Stimulated activated CD8-positive, alpha-beta memory T cell treated with anti-CD3 and anti-CD28 coated beads, Interleukin-15, amount 100 ng/mL, for 1 hour (primary cell): ENCODE data around the gene TOX3.

ENCODE experiments used
- DNase-seq: peaks from one replicate; pipeline ENCODE4 v3.0.0-alpha.2; 2020; ENCODE audit warnings: low read depth

The TOX3 gene

DNA sequence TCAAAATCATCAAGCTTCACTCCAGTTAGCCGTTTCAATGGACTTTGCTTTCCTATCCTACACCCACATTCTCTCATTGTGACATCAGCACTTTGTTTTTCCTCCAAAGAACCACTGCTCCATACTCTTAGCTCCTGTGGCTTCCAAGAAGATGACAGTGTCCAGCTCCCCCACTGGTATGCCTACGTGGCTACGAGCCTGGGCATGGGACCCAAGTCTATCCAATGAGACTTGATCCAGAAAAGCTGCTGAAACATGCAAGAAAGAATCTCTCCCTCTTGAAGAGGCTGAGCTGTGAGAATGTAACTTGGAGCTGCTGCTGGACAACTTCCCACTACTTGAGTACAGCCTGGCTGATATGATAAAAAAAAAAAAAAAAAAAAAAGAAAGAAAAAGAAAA, 9.4 kb downstream of the TOX3 start:
- no peak for DNase-seq

DNA sequence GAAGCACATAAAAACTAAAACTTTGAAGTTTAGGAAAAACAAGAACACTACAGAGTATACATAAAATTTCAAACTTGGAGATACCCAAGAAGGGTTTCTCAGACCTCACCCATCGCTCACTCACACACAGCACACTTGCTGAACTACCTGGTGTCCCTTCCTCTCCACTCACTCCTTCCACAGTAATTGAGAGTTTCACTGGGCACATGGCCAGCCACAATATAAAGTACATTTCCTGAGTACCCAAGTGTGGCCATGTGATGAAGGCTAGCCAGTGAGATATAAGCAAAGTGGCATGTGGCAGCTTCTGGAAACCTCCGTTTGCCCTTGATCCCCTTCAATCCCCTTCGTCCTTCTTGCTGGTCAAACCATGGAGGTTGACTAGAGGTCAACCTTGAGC, 11.9 kb downstream of the TOX3 start:
- no peak for DNase-seq

DNA sequence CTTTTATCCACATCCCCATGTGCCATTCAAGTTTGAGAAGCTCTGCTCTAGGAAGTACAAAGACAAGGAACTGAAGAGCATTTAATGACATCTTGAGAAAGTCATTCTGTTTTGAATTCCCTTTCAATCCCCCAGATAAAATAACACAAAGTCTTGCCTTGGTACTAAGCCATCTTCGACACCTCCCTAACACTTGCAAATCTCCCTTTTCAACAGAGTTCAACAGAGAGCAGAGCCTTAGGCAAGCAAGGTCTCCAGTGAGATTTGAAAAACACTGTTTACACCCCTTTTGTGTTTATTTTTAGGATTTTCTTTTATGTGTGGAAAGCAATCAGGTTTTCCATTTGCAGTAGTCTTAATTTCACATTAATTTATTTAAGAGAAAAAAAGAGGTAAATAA, 13.6 kb downstream of the TOX3 start:
- no peak for DNase-seq

DNA sequence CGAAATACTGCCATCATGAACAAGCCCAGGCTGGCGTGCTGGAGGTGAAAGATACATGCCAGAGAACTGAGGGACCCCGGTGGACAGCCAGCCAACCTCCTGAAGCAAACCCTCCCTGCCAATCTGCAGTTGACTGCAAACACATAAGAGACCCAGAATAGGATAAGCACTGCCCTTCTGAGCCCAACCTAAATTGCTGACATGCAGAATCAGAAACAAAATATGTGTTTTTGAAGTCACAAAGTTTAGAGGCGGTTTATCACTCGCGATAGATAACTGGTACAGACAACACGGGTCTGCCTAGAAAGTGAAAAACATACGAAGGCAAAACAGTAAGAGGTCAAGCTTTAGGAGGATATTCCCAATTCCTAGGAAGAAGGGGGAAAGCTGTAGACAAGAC, 14.6 kb downstream of the TOX3 start:
- DNase-seq, result no peak

DNA sequence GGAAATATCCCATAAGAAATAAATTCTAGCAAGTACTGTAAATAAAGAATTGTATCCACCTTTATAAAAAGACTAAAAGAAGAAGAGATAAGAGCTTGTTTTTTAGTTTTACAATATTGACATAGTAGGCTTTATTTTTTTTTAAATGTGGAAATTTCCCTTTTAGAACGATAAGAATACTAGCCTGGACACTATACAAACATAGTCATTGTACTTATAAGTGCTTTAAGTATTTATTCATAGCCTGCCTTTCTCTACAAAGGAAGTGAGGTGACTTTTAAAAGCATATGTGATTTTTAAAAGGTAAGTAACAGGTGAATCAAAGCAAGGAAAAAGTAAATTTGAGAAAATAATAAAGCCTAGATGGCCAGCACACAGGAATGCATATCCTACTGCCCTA, 17.7 kb downstream of the TOX3 start:
- no peak for DNase-seq

DNA sequence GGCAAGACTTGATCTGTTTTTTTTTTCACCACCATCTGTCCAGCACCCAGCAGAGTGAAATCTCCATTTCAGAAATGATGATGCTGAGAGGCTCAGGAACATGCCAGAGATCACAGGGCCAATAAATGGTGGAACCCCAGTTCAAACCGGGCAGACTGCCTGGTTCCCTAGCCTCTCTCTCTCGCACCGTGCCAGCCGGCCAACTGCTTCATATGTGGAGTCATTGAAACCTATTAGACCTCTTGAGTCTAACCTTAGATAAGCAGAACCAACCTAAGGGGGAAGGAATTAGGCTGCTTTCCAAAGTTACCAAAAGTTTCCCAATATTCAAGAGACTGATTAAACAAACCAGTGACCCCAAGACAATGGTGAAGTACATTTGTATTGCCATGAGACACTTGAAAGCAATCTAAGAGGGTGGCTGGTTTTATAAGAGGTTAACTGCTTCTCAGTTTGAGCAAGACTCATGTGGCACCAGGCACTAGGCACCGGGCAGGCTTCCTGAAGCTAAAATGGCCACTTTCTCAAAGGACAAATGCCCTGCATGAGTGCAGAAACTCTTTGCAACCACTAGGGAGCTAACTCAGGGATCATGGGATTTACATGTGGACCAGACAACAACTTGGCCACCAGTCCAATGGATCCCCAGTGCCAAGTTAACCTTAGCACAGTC, 18.4 kb downstream of the TOX3 start:
- no peak for DNase-seq

DNA sequence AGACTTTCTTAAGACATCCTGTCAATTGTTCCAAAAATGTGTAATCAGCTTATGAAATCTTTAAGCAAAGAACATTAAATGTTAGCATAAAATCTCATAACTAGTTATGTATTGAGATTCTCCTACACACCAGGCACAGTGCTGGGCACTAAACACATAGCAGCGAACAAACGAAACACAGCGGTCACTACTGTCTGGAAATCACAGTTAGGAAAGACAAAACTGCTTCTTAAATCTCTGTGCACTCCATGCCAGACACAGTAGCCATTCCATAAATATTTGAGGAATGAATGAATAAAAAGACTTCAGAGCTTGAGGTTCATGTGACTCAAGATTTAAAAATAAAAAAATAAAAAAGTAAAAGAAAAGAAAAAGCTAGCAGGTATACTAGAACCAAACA, 20.1 kb downstream of the TOX3 start:
- no peak for DNase-seq

DNA sequence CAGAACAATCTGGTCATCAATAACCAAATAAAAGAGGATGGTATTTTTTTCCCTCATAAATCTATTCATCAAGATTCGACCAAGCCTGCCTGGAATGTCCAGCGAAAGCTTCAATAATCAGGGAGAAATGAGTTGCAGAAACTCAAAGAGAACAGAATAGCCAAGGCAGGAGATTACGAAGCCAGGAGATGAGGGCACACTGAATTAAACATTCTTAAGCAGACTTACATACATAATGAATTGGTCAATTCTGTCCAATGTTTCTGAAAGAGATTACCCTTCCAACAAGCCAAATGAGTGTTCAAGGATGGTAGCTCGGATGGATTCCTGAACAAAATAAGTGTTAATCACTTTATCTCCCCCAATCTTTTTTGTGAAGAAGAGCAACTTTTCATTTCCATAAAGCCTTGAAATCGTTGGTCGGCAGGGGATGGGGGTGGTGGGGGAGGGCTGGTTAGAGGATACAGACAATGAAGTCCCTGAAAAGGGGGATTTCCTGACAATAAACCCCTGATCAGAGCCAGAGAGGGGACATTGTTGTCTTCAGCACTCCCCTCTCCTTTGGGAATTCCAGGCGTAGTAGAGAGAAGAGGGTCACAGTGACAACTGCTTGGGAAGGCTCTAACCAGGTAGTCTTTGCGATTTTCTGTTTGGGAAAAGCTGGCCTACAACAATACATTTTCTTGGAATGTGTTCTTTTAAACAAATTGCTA, 20.7 kb downstream of the TOX3 start:
- DNase-seq, result no peak

DNA sequence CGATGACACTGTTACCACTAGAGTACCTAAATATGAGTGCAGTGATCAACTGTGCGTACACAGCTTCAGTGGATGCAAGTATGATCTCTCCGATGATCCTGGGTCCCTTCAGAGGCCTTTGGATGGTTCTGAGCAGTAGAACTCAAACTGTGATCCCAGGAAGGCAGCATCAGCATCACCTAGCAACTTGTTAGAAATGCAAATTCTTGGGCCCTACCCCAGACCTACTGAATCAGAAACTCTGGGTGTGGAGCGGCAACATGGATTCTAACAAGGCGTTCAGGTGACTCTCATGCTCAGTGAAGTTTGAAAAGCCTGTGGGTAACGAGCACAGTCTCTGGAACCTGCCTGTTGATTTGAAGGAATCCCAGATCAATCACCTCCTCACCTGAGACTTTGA, 25.4 kb downstream of the TOX3 start:
- DNase-seq, result no peak

DNA sequence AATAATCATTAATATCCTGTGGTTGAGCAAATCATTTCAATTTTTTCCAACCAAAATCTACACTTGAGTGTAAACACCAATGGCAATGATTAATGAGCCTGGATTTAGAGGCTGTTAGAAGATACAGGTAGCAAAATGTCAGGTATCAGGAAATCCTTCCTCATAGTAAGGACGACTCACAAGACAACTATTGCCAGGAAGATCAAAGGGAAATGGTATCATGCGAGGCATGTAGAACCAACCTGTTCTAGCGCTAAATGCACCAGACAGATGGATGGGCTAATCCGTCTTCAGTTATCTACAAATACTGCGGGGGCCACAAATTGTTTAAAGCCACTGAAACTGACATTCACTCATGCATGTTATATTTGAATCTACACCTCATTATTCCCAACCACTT, 28.1 kb downstream of the TOX3 start:
- no peak for DNase-seq

DNA sequence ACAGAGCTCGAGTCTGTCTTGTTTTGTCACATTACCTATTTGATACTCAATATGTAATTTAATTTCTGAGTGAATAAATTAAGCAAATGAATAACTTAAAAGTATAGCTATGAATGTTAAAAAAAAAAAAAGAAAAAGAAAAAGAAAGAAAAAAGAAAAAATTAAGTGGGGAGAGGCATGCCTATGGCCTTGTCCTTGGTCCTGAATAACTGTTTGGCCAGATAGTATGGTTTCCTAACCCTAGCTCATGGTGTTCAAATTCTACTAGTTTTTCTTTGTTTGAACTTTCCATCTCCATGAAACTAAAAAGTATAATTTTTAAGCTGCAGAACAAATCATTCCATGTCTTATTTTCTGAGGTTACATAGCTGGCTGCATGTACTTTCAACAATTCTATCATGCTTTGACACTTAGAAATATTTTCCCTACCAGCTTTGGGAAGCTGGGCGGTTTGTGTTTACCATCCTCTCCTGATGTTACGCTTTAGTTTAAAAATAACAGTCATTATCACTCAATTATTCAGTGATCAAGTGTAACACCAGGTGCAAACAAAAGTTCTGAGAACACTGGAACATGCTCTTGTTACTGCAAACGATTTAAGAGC, 31.8 kb downstream of the TOX3 start:
- no peak for DNase-seq

DNA sequence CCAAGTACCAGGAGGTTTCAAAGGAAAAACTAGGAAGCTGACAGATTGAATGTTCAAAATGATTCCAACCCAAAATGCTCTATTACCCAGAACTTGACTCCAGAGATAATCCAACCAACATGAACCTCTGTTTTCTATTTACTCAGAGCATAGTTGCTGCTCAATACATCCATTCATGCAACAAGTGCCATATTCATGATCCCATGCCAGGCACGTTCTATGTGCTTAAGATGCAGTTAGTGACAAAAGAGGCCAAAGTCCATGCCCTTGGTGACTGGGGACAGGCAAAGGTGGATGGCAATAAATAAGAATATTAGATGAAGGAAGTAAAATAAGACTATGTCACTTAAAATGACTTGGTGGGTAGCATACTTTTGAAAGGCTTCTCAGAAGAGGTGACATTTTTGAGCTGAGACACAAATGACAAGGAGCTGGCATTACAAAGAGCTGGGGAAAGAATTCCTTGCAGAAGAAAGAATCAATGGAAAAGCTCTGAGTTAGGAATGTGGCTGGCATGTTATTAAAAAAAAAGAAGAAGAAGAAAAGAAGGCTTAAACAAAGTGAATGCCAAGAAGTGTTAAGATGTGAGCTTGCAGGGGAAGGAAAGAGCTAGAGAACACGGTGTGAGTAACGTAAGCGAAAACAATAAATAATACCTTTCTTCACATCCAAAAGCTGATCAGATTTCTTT, 34.5 kb downstream of the TOX3 start:
- DNase-seq, result no peak

DNA sequence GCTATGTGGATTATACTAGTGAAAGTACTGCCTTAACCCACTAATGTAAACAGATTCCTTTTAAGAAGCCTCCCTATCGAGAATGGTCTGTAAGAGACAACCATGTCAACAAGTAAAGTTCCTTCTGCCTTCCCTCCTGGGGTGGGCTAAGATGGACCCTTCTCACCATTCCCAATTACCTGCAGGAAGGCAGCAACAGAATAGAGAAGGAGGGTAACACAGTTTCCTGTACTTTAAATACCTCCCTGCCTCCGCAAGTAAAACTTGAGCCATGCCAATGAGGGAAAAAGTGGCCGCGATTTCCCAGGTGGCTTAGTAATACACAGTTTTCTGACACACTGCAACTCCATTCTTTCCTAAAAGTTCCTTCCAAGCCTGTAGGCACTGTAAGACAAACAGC, 45.2 kb downstream of the TOX3 start:
- no peak for DNase-seq

DNA sequence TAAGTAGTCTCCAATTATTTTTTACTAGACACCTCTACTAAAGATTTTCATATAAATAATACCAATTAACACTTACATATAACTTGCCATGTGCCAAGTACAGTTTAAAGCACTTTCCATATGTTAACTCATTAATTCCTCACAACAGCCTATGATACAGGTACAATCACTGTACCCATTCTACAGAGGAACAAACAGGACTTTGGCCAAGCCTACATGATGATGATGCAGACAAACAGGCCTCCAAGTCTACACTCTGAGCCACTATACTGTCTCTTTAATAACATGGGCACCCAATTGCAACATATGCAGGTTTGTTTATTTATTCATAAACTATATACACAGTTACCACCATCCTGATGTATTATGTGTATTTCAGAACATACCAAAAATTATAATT, 46.0 kb downstream of the TOX3 start:
- DNase-seq, result no peak

DNA sequence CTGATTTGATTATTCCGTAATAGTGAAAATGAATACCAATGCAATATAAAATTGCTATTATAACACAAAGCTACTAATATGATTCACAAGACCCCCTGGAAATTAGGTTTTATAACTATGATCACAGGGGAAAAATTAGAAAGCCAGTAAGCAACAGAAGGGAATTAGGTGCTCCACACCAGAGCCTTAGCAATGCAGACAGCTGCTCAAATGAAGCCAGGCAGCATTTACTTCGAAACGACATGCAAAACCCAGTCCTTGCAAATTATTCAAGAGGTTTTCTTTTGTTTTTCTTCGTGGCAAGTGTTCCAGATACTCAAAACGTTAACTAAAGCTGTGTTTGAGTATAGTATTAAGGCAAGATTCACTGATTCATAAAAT, 47.9 kb downstream of the TOX3 start:
- no peak for DNase-seq

DNA sequence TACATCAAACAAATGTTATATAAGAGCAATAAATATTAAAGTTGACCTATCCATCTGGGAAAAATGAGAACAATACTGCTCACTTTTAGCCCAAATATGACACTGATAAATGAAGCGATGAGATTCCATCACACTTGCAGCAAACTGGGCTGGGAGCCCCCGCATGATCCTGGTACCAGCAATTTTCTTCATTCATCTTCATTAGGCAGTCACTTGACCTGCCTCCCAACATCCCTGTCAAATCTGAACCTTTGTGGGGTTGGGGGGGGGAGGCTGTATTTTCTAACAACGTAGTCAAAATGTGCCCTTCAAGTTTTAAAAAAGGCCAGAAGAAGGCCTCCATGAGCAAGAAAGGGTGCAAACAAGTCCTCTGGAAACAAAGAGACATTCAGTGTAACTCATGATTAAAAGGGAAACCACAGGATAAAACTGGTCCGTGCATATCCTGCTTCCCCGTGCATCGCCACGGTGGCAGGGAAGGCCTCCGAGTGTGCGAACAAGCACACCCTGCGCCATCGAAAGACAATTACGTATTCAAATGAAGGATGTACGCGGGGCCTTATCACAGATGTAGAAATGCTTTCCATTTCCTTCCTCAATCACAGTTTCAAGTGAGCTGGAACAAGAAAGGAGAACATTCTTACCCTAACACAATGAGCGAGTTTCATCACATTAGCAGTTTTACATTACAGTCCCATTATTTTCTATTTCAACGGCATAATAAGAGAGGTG, 48.4 kb downstream of the TOX3 start:
- DNase-seq, result no peak

DNA sequence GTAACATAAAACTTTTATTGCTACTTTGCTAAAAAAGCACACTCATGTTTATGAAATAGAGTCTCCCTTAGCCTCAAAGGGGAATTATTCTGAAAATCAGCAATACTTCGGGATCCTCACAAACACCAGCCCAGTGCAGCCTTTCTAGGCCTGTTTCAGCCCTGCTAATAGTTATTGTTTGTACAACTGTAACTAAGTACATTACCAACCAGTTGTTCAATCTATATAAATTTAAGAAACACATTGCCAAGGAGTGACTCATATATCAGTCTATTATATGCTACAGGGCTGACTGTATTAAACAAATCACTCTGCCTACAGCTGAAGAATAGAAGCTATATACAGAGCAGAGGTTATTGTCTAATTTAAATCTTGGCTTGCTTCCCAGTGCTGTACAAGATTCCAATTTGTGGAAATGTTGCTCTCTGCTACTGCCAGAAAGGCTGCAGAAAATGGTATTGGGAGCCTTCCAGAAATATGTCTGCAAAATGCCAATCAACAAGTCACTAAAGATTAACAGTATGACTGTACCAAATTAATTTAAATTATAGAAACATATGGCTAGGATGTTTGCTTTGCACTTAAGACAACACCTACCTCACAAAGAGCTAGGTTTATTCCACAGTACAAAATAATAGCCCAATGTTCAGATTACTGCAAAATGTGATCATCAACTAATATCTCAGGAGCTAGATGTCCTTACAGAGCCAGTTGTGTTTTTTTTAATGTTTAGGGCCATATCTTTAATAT, 49.7 kb downstream of the TOX3 start:
- no peak for DNase-seq

DNA sequence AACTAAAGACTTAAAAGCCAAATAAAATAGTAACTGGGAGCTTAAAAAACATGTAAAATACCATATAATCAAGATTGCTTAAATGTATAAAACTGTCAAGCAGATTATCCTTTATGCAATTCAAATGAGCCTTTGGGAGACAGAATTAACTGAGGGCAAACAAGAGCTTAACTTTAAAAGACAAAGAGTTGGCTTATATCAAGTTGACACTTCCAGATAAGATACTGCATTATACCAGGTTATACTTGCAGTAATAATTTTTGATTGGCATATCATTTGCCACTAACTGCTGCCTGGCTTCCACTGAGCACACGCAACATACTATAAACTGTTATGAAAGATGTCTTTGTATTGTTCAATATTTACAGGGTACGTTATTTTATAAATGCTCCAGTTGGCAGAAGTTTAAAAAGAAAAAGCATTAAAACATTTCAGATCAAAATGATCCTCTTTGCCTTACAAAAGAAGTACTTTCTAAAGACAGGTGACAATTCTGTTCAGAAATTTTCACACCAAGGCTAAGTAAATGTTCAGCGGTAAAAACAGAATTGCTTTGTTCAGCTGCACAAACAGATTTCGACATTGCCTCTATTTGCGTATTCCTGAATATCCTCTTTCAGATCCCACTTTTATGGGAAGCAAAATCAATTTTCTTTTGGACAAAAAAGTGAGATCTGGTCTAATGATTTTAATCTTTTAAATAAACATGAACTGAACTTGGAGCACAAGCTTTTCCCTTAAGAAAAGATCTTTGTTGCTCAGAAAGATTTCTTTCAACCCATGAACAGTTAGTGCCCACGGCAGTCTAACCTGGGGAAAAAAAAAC, 50.7 kb downstream of the TOX3 start:
- DNase-seq, result no peak

DNA sequence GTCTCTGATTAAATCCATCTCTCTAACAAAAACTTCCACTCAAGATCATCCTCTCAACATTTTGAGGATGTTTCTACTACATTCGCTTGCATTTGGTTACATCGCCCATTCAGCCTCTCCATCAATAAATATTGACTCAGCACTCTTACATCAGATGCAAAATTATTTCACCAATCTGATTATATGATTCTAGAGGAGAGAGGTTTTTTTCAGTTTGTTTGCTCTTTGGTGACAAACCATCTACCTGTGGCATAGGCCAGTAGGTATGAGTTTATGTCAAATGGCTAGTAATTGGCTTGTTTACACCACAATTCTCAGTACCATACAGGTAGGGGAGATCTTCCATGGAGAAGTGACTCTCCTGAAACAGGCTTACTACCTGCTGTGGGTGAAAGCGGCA, 52.3 kb downstream of the TOX3 start:
- no peak for DNase-seq

DNA sequence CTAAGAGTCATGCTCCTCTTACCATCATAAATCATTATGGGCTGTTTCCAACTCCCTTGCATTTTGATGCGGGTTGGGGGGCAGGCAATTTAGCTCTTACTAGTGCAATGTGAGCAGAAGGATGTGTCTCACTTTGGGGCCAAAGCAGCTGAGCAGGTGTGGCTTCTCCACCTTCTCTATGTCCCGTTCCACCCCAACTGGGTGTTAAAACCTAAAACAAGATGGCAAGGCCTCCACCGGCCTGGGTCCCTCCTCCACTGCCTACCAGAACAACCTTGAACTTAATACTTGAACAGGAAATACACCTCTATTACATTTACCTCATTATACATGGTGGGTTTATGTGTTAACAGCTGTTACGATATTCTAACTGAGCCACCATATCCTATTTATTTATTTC, 52.8 kb downstream of the TOX3 start:
- no peak for DNase-seq
